LoVo (cell line): ENCODE measurements around the gene INSYN2B.

Experiments used
- DNase-seq: peaks from one replicate; pipeline ENCODE4 v3.0.0-alpha.2; 2016; ENCODE audit warnings: low spot score

INSYN2B gene

GRCh38 chr5:169980418-169981053 is at the start of gene INSYN2B:
Gene INSYN2B (minus strand): TSS chr5:169980495. CDS start chr5:169883898, 96,597 bp downstream.
- DNase-seq, result peak; percentile 21

DNA sequence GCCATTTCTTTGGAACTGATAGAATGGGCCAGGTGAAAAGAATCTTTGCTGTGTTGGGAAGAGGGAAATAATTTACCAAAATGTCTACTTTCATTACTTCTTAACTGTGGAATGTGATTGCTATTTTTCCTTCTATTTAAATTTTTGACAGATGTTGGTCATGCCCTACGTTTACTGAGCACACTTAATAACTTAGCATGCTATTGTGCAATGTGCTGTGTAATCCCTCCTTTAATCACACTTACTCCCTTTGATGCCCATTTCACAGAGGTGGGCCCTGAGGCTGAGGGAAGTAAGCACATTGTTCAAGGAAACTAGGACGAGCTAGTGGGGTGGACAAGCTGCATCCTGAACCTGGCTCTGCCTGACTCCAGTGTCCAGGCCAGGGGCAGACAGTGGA is 47.8 kb upstream of the INSYN2B start:
- no peak for DNase-seq

- DNase-seq, result no peak
Observed at GRCh38 chr5:170025853-170026252, 45.6 kb upstream of the INSYN2B start.

DNA sequence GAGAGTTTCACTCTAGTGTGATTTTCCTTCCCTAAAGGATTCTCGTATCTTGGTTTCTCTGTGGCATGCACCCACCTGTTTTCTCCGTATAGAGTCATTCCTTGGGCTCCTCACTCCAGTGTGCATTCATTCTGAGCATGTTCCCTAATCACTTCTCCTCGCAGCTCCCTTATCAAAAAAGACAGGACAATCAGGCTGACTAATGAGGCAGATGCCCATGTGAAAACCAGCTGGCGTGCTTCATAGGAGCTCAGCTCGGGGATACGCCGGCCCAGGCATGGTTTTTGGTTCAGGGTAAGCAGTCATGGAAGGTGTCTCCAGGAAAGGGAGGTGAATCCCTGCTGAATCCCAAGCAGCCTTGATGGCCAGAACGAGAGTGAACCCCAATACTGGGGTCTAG is 41.2 kb upstream of the INSYN2B start:
- no peak for DNase-seq

DNA sequence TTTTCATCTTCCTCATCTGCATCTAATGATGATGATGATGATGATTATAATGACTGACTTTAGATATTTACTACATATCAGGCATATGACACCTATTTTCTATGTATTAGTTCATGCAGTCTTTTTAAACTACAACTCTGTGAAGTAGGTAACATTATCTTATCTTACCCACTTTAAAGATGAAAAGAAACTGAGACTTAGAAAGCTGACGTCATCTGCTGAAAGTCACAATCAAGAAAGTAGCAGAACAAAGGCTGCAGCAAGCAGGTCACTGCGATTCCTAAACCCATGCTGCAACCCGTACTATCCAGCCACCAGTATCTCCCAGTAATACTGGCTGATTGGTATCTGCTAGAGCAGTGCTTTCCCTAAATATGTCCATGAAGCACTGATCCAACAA is 40.1 kb upstream of the INSYN2B start:
- no peak for DNase-seq

DNA sequence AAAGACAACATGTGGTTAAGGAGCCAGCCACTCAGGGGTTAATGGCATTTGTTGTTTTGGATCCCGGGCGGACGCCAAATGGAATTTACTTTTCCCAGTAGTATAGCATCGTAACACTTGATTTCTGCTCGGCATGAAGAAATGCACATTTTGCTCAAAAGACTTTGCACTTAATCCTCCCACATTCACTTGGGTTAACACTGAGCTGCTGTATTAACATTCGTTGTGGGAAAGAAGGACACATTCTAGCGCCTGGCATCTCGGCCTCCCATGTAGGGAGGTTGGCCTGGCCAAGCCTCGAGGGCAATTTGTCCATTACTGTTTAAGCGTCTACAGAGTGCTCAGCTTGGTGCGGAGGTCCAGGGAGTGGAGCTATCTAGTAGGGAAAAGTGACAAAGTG is 32.3 kb upstream of the INSYN2B start:
- DNase-seq, result no peak

DNA sequence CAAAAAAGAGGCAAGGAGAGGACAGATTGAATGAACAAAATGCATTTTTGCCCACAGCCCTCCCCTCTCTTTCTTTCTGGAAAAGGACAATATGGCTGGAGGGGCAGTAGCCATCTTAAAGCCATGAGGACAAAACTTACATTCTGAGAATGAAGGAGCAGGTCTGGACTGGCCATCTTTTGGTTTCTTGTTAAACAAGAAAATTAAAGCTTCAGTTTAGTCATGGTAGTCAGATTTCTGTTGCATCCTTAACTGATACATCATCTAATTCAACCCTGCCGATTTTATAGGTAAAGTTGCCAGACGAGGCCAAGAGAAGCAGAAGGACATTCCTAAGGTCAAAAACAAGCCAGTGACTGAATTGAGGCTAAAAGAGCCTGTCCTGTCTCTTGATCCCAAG is 31.5 kb upstream of the INSYN2B start:
- no peak for DNase-seq

DNA sequence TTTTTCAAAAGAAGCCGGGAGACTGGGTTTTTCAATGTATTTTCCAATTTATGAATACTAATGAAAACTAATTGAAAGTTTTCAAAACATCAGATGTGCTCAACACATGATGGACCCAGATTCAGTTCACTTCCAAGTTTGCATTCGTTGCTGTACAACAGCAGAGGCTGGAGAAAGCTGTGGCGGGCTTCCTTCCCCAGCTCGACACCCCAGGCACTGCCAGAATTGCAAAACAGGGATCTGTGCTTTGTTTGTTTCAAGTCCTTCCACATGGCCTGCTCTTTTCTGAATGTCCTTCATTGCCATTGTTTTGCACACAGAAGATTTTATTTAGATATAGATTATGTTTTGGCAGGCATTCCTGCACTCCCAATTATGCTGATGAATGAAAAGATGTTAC is 30.3 kb upstream of the INSYN2B start:
- DNase-seq, result no peak

GRCh38 chr5:170008376-170008775 is 28.1 kb upstream of the INSYN2B start:
- DNase-seq, result no peak

GRCh38 chr5:170006021-170006420 is 25.7 kb upstream of the INSYN2B start:
- DNase-seq, result no peak

DNA sequence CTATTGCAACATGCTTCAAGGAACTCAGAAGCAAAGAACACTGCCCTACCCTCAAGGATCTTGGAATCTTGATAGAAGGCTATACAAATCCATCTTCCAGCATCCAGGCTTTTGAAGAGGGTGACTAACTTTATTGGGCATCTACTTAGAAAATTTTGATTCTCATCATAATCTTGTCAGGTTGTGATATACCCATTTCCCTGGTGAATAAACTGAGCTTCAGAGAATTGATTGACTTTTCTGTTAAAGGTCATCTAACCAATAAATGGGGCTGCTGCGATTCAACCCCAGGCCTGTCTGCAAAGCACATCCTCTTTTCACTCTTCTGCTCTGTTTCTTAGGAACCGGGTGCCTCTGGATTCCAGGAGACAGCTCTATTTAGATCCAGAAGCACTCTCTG is 19.9 kb upstream of the INSYN2B start:
- no peak for DNase-seq

DNA sequence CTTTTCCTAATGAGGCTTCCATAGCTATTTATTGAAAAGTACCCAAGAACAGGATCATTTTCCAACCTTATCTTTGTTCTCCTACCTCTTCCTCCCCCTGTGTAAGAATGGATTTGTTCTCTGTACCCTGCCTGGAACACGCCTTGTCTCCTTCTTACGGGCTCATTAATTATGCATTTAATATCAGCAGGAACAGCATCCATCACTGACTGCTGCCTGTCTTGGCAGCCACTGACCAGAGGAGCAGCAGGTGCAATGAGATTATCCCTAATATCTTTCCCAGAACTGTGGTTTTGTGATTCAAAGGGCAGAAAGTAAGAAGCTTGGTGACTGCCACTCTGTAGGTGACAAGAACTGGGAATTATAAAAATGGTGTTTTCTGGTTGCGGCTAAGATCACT is 19.3 kb upstream of the INSYN2B start:
- DNase-seq, result no peak

DNA sequence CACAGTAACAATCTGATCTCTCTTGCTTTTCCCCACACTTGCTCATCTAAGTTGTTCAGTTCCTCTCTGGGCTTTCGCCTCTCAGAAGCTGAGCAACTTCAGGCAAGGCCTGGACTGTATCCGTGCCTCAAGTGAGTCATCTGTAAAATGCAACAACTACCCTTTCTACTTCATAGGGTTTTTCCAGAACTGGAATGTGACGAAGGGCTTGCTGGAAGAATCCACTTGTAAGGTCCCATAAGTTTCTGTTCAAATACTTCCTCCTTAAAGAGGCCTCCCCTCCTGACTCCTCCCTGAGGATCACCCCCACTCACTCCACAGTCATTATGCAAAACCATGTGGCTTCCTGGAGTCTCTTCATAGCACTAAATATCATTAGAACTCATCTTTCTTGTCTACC is 17.5 kb upstream of the INSYN2B start:
- no peak for DNase-seq

DNA sequence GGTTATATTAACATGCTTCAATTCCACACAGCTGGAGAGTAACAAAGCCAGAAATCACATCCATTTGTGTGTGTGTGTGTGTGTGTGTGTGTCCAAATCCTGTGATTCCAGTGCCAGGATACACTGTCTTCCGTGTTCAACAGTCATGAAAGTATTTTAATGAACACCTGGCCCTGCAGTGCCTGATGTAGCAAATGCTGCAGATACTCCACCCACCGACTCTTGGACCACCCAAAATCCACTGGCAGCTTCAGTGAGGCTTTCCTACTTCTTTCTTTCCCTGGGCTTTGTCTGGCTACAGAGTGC is 13.1 kb upstream of the INSYN2B start:
- no peak for DNase-seq

DNA sequence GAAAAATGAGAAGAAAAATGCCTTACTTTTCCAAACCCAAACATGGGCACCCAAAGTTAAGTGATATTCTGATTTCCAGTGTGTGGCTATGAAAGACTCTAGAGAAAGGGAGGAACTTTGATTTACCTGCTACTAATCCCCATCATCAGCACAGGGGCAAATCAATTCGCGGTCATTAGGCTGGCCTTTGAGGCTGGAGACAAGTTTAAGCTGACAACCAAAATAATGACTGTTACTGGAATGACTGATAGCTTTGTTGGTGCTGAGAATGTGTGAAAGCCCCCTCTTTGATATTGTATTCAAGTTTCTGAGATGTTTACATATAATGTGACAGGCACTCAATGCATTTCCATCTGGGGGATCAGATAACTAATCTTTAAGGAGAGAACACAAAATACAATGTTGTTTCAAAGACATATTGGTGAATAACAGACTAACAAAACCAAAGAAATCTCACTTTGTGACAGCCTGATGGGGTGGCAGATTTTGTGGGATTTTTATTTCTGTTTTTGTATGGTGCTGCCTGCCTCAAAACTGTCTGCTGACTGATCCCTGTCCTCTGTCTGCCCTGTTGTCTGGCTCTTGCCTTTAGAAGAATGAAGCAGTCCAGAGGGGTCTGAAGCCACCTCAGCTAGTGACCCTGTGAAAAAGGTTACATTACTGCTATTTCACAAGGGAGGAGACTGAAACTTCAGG is 12.6 kb upstream of the INSYN2B start:
- no peak for DNase-seq

GRCh38 chr5:169991115-169991869 is 11.0 kb upstream of the INSYN2B start:
- no peak for DNase-seq

DNA sequence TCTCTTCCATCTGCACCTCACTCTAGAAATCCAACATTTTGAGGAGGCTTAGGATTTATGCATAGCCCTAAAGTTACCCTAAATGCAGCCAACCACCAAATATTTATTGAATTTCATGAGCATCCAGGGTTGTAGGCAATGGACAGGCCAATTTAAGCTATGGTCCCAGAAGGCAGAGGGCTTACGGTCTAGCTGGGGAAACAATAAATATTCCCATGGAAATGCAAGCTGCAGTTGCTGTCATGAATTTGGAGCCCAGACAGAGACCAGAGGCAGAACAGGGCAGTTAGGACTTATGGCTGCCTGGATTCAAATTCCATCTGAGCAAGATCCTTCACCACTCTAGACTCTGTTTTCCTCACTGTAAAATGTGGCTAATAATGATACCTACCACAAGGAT is 9.1 kb upstream of the INSYN2B start:
- no peak for DNase-seq

DNA sequence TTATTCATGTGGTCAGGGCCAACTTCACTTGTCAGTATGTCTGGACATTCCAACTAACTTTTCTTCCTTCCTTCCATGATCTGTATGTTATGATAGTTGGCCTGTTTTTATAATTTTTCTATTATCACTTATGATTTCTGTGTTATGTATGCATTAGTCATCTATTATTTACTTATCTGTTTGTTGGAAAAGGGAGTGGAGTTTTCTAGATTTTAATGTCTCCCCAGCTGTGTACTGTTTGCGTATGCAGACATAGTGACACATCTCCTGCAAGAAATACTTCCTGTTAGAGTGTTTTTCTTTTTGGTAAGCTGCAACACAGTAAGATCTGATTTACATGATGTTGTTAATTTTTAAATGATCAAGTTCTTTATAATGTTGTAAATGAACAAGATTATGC is 8.7 kb upstream of the INSYN2B start:
- DNase-seq, result no peak

GRCh38 chr5:169988206-169988605 is 7.9 kb upstream of the INSYN2B start:
- DNase-seq, result no peak

GRCh38 chr5:169979871-169980270 is 424 bp downstream of the INSYN2B start:
- DNase-seq, result no peak

DNA sequence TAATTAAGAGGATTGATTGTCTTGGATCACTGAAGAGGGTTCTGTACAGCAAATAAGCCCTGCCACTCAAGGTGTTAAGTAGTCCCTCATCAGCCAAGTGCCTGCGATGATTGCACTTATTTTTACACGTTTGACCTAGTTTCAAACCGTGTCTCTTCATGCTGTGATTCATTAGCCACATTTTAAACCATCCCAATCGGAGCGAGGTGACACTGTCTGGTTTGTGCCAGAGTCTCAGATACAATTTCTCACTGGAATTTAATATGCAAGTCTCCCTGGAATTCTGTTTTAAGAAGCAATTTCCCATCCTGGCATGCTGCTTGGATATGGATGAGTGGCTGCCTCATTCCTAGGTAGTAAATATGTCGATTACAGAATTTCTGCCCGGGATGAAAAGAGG is 1.6 kb downstream of the INSYN2B start:
- DNase-seq, result no peak

DNA sequence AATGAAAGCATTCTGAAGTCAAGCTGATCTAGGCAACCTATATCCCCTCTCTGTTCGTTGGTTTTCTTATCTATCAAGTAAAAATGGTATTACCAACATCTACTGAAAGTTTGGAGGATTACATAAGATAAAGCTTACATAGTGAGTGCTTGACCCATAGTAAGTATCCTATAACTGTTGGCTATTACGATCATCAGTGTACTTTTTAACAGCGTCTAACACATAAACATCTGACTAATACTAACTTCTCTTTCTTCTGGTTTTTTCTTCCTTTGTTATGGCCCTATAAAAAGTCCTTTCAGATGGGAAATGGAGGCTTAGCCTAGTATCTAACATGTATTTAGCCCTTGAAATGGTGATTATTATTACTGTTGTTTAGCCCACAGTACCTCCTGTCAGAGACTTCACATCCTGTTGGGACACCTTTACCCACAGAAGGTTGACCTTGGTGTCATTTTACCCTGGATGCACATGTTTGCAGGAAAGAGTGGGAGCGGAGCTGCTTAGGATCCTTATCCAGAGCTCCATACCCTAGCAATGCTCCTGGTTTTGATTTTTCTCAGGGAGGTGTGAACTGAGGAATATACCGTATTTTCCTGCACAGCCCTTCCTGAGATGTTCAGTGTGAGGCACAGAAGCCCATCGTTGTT is 6.0 kb downstream of the INSYN2B start:
- no peak for DNase-seq

DNA sequence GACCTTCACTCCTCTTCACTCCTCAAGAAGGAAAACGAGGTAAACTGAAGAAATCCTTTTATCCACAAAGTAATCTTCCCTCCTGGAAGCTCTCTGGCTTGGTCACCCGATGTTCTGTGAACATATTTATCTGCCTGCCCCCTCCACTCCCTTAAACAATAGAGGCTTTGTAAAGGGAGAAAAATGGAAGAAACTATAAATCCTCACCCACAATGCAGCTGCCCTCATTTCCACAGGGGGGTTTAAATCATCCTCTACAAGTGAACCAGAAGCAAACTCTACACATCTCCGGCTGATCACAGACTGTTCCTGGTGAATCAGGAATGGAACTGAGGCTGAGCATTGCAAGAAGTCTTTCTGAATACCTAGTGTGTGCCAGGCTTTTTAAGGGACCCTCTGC is 7.2 kb downstream of the INSYN2B start:
- DNase-seq, result no peak
